NCI-H345 (cell line): Measurements from ENCODE around the gene TMEM184B.

Source experiments
- DNase-seq: peaks from one replicate; lab custom pipeline; 2025; lab: John Stamatoyannopoulos, UW

The TMEM184B gene

GRCh38 chr22:38272373-38273134 is at the start of gene TMEM184B:
Gene TMEM184B, minus strand, starts transcription at chr22:38273010. Its CDS starts 25,049 bp downstream, at chr22:38247961.
- peak; percentile 57 for DNase-seq

GRCh38 chr22:38320605-38321402 is 48.0 kb upstream of the TMEM184B start:
- DNase-seq, result no peak

- no peak for DNase-seq
These were observed 46.3 kb upstream of the TMEM184B start for GRCh38 chr22:38318792-38319773.

- no peak for DNase-seq
These were observed 45.3 kb upstream of the TMEM184B start for GRCh38 chr22:38317995-38318715.

GRCh38 chr22:38317122-38317994 is 44.5 kb upstream of the TMEM184B start, which contains the start of gene CSNK1E:
Gene CSNK1E, minus strand, starts transcription at chr22:38317433. Its CDS starts 3,276 bp downstream, at chr22:38314157.
- DNase-seq, result peak; percentile 59

GRCh38 chr22:38316364-38317121 is 43.7 kb upstream of the TMEM184B start:
- DNase-seq, result peak; percentile 28

GRCh38 chr22:38315823-38316363 is 43.1 kb upstream of the TMEM184B start:
- DNase-seq, result no peak

GRCh38 chr22:38314933-38315822 is 42.4 kb upstream of the TMEM184B start:
- DNase-seq, result no peak

GRCh38 chr22:38314051-38314932 is 41.5 kb upstream of the TMEM184B start:
- no peak for DNase-seq

- no peak for DNase-seq
These were observed 40.7 kb upstream of the TMEM184B start for GRCh38 chr22:38313384-38313955.

- no peak for DNase-seq
These were observed 39.5 kb upstream of the TMEM184B start for GRCh38 chr22:38312261-38312800.

- no peak for DNase-seq
These were observed 38.5 kb upstream of the TMEM184B start for GRCh38 chr22:38311323-38311620.

GRCh38 chr22:38310518-38311322 is 37.9 kb upstream of the TMEM184B start:
- no peak for DNase-seq

GRCh38 chr22:38309614-38310517 is 37.1 kb upstream of the TMEM184B start:
- DNase-seq, result no peak
